Stimulated activated CD8-positive, alpha-beta memory T cell treated with anti-CD3 and anti-CD28 coated beads, Interleukin-4, amount 100 ng/mL, for 24 hours (primary cell): ENCODE results near the gene ASCL2.
"Not testable (repeated sequence)": the region's sequence is repeated elsewhere in the genome, so short reads cannot be mapped to it uniquely, and the experiment has no call there.

Experiments used
- DNase-seq: peaks from one replicate; pipeline ENCODE4 v3.0.0-alpha.2; 2020; ENCODE audit warnings: low read depth

ASCL2 gene

DNA sequence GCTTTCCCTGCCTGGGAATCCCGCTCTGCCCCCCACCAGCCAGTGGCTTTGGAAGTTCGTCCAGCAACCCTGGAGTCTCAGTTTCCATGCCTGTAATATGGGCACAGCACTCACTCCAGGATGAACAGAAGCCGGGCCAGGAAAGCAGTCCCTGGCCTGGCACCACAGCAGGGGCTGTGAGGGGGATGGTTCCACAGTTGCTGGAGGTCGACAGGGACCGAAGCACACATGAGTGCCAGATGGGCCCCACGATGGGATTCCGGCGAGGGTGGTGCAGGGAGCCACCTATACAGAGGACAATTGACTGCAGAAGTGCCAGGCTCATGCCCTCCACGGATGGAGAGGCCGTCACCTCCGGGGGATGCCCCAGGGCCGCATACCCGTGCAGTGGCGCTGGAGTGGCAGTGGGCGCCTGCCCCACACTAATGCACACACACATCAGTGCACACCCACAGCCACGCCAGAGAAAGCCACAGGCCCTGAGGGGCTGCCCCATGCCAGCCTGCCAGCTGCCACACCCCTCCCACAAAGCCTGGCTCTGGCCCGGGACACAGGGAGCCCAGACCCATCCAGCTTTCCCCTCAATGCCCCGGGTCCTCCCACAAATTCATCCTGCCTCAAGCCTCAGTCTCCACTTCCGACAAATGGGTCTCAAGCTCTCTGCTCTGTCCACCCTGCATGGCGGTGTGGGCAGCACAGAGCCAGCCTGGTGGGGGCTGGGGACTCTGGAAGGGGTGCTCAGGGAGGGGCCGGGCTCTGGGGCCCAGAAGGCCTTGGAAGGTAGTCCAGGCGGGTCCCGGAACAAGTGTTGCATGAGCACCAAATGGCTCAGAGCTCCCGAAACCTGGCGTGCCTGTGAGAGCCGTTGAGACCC, 9.7 kb downstream of the ASCL2 start:
- no peak for DNase-seq

DNA sequence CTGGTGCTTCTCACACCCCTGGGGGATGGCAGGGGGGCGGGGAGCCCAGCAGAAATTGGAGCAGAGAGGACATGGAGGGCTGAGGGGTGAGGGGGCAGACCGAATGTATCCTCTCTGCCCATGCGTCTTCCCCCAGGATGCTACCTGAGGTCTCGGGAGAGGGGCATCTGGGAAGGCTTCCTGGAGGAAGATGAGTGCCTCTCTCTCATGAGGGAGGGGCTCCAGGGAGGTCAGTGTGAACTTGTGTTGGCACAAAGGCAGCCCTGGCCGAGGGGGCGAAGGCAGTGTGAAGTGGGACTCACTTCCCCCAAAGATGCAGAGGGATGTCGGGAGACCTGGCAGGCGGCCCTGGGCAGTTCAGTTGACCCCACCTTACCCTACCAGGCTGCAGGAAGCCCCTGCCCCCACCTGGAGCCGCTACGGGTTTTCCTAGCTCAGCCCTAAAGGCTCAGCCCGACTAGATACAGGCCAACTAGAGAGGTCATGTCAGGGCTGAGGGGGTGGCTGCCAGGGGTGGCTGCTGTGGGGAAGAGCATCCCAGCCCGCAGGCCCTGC, 10.4 kb downstream of the ASCL2 start:
- DNase-seq = no peak

DNA sequence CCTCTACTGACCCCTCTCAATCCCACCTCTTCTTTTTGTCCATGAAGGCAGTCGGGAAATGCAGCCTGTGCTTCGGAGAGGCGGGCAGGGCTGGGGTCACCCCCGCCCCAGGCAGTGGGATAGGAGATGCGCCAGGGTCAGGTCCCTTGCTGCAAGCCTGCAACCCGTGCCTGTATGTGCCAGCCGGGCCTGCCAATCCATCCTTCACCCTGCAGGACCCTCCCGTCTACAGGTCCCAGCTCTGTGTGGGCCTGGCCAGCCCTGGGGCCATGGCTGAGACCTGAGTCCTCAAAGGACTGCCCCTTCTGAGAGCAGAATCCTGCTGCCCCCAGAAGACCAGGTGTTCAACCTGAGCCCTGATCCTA, 10.9 kb downstream of the ASCL2 start:
- DNase-seq = no peak

DNA sequence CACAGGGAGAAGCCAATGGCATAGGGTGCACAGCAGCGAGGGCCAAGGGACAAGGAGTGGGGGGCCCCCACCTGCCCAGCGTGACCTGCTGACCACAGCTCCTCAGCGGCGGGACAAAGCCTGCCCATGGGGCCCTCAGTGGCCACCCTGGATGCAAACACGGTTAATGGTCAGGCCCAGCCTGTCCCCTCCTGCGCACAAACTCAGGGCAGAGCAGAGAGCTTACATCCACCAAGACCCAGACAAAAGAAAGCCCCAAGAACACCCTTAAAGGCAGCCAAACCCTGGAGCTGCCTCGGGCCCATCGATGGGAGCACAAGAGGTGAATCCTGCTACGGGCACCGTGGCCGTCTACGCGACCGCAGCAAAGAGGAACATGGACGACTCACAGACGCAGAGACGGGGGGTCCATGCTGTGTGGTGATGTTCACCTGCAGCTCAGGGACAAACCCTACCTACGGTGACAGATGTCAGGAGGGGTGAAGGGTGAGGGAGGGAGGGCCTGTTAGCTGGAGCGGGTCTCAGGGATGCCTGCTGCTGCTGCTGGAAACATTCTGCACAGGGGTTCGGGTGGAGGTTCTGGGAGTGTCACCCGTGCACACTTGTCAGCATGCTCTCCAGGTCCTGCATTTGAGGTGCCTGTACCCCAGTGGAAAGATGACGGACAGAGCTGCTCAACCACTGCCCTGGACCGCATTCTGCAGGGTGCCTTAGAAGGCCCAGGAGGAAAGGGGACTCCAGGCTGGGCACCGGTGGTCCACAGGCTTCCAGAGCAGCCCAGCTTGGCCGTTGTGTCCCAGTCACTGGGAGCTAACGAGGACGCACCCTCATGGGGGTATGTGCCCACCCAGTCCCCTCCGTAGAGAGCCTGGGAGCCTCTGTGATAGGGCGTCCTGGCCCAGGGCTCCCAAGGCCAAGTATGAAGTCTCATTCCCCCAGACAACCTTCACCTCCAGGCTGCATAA, 11.6 kb downstream of the ASCL2 start:
- no peak for DNase-seq

DNA sequence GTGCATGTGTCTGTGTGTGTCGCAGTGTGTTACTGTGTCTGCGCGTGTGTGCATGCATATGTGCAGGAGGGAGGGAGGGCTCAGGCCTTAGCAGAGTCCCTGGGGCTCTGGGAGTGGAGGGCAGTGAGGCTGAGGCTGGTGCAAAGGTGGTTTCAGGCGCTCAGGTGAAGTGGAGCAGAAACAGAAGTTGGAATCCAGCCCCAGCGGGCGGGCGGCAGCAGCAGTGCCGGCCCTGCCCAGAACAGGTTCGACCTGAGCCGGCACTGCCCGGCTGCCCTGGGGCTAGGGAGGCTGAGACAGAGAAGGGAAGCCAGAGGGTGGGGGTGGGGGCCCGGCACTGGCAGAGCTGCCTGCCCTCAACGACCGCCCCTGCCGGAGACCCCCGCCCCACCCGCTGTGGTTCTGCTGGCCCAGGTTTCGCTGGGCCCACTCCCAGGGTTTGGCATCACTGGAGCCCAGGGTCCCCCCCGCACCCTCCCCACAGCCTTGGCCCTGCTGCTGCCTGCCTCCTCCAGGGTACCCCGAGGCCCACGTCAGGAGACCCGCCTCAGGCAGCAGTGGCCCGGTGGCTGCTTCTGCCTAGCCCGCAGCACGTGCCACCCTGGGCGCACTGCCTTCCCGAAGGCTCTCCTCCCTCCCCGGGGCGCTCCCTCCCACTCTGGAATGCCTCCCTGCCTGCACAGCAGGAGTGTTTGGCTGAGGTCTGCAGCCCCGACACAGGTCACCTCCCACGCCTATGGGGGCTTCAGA, 13.3 kb downstream of the ASCL2 start:
- DNase-seq = no peak

DNA sequence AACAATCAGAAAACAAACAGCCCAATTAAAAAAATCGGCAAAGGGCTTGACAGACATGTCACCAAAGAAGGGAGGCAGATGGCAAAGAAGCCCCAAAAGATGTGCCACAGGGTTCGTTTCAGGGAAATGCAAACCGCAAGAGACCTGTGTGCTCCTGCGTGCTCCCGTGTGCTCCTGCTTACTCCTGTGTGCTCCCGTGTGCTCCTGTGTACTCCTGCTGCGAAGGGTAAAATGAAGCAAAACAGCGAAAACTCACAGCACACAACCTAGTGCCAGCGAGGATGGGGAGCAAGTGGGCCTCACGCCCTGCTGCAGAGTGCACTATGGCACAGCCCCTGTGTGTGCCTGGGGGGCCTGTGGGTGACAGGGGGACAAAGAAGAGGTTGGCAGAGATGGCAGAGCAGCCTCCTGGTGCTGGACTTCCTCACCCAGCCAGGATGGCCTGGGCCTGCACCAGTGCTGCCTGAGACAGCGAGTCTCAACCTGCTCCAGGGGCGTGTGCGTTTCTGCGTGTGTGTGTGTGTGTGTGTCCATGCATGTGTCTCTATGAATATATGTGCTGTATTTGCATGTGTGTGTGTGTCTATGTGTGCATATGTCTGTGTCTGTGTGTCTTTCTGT, 14.0 kb downstream of the ASCL2 start:
- DNase-seq = no peak

DNA sequence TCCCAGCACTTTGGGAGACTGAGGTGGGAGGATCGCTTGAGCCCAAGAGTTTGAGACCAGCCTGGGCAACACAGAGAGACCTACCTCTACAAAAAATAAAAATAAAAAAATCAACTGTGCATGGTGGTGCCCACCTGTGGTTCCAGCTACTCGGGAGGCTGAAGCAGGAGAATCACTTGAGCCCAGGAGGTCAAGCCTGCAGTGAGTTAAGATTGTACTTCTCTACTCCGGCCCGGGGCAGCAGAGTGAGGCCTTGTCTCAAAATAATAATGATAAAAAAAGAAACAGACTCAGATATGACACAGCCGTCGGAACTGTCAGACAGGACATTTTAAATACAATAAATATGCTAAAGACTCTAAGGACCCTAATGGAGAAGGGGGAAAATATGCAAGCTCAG, 18.4 kb downstream of the ASCL2 start:
- no peak for DNase-seq

DNA sequence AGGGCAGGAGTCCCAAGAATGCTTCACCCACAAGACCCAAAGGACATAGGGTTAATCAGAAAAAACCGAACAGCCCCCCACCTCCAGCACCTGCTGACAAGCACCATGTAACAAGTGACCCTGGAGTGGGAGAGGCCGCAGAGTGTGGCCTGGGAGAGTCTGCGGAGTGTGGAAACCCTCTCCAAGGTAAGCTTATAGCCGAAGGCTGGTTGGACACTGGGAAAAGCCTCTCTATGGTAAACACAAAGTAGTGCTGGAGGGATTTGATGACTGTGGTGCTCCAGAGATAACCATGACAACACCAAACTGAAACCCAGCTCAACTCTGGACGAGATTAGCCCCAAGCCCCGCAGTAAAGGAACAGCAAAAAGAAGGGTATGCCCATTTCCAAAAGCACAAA, 19.2 kb downstream of the ASCL2 start:
- no peak for DNase-seq

DNA sequence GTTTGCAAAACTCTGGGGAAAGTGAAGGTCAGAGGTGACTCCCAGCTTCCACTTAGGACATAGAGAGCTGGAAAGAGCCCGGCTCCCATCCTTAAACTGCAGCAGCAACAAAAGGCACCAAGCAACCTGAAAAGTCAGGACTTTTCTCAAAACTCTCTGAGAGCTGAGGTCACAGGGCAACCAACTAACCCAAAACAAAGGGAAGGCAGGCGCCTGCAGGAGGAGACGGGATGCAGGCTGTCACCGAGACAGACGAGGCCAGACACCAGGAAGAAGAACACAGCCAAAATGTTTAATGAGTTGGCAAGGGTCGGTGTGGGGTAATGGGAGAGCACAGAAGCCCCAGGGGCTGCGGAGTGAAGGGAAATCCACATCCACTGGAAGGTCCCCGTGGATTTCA, 19.9 kb downstream of the ASCL2 start:
- no peak for DNase-seq

DNA sequence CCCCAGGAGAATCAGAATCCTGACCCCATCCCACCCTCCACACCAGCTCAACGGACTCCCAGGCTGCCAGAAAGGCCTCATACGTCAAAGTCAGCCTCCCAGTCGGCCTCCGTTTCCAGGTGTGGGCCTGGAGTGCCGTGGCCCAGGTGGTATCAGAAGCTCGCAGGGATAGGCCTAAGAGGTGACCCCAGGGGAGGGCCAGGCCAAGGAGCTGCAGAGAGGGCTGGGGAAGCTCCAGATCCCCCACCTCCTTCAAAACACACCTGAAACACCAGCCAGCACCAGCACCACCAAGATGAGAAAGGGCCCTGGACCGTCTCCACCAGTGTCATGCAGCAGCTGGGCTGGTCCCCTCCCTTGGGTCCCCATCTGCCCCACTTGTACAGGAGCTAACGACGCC, 20.3 kb downstream of the ASCL2 start:
- no peak for DNase-seq

DNA sequence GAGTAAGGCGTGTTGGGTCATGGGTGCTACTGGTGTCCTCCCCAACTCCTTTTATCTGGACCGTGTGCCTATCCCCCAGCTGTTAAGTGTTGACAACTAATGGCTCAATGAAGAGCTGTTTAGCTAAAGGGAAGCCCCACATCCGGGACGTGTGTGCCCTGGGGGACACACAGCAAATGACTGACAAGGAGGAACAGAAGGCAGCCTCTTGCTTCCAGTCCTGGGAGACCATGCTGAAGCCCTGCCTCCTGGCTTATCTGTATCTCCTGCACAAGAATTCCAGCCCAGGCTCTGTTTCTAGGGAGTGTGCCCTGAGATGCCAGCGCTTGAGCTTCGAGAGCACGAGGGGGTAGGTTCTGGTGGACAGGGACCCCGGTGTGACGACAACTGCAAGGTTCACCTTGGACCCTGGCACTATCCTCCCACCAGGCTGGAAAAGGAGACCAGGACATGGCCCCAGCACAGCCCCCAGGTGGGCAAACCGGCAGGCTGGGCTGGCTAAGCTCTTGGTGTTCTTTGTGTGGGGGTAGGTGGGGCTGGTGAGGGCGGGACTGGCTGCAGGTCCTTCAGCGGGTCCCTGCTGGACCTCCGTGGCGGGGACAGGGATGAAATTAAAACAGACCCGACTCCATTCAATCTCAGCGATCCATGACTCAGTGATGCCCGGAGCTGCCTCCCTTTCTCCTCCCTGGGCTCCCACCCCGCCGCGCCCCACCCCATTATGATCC, 21.0 kb downstream of the ASCL2 start:
- no peak for DNase-seq

DNA sequence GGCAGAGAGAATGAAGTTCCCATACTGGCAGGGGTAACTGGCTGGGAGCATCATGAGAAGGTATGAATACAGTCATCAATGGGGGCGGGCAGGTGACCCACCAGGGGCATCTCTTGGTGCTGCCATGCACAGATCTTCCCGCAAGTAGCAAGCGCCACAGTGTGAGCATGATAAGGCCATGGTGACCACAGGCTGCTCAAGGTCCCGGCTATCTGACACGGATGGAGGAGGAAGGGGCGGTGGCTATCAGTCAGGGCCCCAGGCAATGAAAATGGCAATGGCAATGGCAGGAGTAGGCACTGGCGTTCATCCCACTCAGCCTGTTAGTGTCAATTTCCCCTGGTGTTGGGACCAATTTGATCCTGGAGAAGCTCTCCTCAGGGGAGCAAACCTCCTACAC, 21.6 kb downstream of the ASCL2 start:
- no peak for DNase-seq

DNA sequence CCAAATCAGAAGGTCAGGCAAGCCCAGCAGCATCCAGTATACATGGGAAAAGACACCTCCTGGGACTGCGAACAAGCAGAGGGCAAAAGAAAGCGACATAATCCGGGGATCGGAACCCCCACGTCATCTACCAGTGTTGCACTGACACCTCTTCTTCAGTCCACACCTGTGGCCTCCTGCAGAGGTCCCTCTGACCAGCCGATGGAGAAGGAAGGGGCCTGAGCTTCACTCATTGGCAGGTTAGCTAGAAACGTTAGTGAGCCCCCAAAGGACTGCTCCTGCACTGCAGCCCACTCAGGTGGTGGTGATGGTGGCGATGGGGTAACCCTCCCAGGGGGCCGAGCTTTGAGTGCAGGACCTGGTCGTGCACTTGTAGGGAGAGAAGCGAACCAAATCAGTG, 22.1 kb downstream of the ASCL2 start:
- DNase-seq = no peak

DNA sequence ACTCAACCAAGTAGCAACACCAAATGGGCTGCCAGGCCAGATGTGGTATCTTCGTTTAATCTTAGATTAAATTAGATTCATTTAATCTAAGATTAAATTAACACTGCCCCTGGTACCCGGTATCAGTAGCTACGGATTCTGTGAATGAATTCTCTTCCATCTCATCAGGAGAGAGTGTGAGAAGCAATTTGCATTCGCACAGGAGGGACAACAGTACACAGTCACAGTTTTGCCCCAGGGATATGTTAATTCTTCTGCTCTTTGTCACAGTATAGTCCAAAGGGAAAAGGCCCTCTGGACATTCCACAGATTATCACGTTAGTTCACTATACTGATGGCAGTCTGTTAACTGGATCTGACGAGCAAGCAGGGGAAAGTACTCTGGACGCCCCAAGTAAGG, 22.9 kb downstream of the ASCL2 start:
- no peak for DNase-seq

DNA sequence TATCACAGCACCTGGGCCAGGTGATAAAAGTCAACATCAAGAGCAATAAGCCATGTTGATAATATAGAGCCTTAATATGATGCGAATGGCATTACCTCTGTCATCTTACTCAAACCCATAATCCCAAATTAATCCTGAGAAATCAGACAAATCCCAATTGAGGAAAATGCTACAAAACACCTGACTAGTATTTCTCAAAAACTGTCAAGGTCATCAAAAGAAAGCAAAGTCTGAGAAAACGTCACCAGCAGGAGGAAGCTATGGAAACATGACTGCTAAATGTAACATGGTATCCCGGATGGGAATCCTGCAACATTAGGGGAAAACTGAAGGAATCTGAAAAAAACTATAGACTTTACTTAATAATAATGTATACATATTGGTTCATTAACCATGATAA, 29.6 kb downstream of the ASCL2 start:
- DNase-seq = no peak

DNA sequence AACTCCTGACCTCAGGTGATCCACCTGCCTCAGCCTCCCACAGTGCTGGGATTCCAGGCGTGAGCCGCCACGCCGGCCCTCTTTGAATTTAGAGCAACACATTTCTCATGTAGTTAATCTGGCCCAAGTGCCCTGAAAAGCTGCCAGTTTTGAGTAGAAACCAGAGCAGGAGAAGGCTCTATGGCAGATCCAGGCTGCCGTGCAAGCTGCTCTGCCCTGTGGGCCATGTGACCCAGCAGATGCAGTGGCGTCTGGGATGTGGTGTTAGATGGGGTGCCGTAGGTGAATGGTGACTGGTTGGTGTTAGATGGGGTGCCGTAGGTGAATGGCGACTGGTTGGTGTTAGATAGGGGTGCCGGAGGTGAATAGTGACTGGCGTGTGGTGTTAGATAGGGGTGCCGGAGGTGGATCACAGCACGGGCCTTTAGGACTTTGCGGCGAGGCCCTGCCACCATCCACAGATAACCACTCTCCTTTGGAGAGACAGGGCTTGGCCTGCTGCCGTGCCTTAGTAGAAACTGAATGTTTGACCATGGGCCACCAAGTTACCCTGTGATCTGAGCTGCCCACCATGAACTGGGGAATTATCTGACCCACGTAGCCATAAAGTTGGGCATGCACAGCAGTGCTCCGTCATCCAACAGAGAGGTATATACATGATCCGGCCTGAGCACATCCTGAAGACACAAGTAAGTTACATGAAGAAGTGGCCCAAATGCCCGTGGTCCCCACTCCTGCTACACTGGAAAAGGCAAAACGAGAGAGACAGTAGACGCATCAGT, 32.7 kb downstream of the ASCL2 start:
- no peak for DNase-seq

DNA sequence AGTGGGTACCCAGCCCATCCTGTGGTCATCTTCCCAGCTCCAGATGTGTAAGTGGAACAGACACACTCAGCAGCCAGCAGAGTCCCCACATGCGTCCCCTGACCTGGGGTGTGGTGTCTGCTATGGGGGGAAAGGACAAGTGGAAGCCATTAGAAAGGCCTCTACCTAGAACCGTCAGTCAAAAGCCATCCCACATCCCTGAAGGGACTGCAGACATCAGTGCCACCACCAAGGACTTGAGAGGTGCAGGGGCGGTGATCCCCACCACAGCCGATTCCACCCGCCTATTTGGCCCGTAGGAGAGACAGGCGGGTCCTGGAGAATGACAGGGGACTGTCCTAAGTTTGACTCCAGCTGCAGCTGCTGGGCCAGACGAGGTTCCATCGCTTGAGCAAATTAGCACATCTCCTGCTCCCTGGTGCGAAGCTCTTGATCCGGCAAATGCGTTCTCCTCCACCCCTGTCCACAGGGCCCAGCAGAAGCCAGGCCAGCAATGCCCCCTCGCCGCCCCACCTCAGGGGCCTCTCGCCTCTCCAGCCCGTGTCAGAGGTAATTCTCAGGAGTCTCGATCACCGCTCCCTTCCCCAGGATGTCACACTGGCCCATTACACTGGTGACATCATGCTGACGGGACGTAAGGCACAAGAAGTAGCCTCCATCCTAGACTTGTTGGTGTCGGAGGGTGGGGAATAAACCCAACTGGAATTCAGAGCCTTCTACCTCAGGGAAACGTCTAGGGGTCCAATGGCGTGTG, 33.8 kb downstream of the ASCL2 start:
- DNase-seq = not testable (repeated sequence)

DNA sequence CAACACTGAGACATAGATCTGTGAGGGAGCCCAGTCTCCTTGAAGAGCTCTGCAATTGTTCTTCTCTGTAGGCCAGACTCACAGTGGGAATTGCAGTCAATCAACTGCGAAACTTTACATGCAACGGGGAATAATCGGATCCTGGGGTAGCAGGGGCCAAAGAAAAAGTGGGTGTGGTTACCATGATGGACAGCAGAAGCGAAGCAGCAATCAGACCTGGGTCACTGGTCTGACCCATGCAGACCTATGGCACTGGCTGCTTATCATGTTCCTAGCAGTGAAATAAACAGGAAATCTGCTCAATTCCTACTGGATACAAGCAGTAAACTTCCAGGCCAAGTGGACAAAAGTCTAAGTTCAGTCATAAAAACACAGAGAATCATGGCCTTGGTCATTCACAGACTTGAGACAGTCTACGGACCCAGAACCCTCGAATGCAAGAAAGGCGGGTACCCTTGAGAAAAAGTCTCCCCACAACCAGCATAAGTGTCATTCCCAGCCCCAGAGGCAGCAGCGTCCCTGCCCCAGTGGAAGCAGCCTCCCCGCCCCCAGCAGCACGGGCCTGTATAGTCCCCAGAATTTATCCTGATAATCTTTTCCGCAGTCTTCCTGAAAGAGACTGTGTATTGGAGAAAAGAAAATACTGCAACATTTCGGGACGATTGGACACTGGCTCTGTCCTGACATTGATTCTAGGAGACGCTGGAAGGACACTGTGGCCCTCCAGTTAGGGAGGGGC, 34.6 kb downstream of the ASCL2 start:
- no peak for DNase-seq

DNA sequence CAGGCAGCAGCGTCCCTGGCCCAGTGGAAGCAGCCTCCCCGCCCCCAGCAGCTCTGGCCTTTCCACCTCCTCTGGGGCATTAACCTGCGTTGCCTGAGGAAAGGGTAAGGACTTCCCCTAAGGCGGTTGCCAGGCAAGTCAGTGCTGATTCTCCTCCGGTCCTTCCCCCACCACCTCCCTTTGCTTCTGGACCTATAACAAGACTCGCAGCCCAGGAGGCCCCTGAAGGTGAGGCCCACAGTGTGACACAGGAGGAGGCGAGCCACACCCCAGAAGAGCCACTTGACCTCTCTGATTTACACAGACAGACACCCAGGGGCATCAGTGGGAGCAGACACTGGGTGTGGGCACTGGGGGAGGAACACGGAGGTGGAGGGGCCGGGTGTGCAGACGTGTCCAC, 35.4 kb downstream of the ASCL2 start:
- DNase-seq = no peak
